Measurements from ENCODE around the gene APRT. TPM values are rescaled to one million over a fixed set of nuclear protein-coding genes. Genes with fewer than 3 reads are reported as not detected.

APRT gene
- total and polyA plus RNA-seq, 9 of the 15 experiments (the other 6 are each of a cell fraction or from before 2014, with no cell fraction given), result 41.7 to 409 (median 146) TPM

GRCh38 chr16:88770461-88771293, 41.1 kb downstream of the APRT start (continued):
- TF ChIP-seq PRDM10 (IDR thresholded peaks at IDR 0.05; ENCODE audit: partially characterized antibody), result peak; percentile 81
- no peak; the same call in 1 of the 2 replicates for TF ChIP-seq ZNF143 (CRISPR knock-in tag; IDR thresholded peaks at IDR 0.05)
- no peak for TF ChIP-seq CGGBP1 (CRISPR knock-in tag; IDR thresholded peaks at IDR 0.05)
- no peak for TF ChIP-seq FOS (IDR thresholded peaks at IDR 0.05; ENCODE audit: extremely low read depth, insufficient read length)
- no peak for TF ChIP-seq SP2 (IDR thresholded peaks at IDR 0.05; ENCODE audit: extremely low read depth, low read depth, low read length, poor library complexity, severe bottlenecking)
- TF ChIP-seq RHOXF2B (CRISPR knock-in tag; conservative IDR thresholded peaks at IDR 0.05), result no peak
- TF ChIP-seq NCOA4 (IDR thresholded peaks at IDR 0.05; ENCODE audit: partially characterized antibody), result no peak
- TF ChIP-seq HOXB6 (CRISPR knock-in tag; IDR thresholded peaks at IDR 0.05; ENCODE audit: borderline replicate concordance), result no peak
- TF ChIP-seq SMAD4 (CRISPR knock-in tag; conservative IDR thresholded peaks at IDR 0.05), result peak; percentile 86
- TF ChIP-seq FOXK2 (conservative IDR thresholded peaks at IDR 0.05 in 1 of 2, IDR thresholded peaks at IDR 0.05 in 1 of 2; ENCODE audit: low read depth in 2 of 2), result no peak; a peak in 1 of 4 replicates
- peak; percentile 46; the same call in 1 of the 2 replicates for TF ChIP-seq E2F1 (CRISPR knock-in tag; IDR thresholded peaks at IDR 0.05)
- TF ChIP-seq ZNF518B (CRISPR knock-in tag; IDR thresholded peaks at IDR 0.05), result no peak
- TF ChIP-seq ZNF384 (IDR thresholded peaks at IDR 0.05; ENCODE audit: low read depth, low read length), result no peak
- TF ChIP-seq TEAD2 (tag; IDR thresholded peaks at IDR 0.05), result no peak
- peak; percentile 27 for TF ChIP-seq CHD4 (IDR thresholded peaks at IDR 0.05; ENCODE audit: insufficient read depth, insufficient replicate concordance, low read depth, low read length, poor library complexity, severe bottlenecking)
- TF ChIP-seq RB1 (IDR thresholded peaks at IDR 0.05; ENCODE audit: low read depth), result no peak
- TF ChIP-seq MLX (CRISPR knock-in tag; conservative IDR thresholded peaks at IDR 0.05), result 0 out of 4 replicates have a peak, but pooled peaks of 1 of the 2 experiments have one; percentile 30
